IPS DF 19.7 (cell line): ENCODE measurements around the gene SFTPA1.
"Not testable (repeated sequence)": the region's sequence is repeated elsewhere in the genome, so short reads cannot be mapped to it uniquely, and the experiment has no call there.

ENCODE experiments used
- DNase-seq: peaks from one replicate; pipeline ENCODE4 v3.0.0-alpha.2; 2013; ENCODE audit warnings: low read depth, low spot score

The SFTPA1 gene

DNA sequence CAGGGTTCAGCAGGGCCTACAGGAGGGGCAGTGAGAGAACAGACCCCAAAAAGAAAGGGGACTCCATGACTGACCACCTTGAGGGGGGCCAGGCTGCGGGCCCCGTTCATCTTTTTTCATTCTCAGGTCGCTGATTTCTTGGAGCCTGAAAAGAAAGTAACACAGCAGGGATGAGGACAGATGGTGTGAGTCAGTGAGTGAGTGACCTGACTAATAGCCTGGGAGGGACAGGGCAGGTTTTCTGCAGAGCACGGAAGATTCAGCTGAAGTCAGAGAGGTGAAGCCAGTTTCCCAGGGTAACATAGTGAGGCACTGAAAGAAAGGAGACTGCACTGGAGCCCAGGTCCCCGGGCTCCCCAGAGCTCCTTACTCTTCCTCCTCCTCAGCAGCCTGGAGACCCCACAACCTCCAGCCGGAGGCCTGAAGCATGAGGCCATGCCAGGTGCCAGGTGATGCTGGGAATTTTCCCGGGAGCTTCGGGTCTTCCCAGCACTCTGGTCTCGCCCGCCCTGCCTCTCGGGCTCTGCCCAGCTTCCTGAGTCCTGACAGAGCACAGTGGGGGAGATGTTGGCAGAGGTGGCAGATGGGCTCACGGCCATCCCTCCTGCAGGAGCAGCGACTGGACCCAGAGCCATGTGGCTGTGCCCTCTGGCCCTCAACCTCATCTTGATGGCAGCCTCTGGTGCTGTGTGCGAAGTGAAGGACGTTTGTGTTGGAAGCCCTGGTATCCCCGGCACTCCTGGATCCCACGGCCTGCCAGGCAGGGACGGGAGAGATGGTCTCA is 646 bp downstream of the SFTPA1 start:
- not testable (repeated sequence) for DNase-seq

DNA sequence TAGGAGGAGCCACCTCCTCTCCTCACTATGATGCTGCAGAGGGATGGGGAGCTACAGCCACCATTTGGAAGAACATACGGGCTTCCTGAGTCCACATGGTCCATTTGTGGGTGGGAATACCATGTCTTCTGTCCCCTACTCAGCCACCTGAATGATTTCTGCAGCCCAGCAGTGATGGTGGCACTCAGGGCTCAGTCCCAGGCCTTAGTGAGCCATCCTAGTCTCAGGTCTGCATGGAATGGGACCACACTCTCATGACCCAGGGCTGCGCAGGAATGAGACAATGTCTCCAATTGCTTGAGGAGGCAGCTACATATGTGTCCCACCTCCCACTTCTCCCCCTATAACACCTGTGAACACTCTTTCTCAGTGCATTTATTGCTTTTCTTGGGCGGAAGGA is 4.8 kb downstream of the SFTPA1 start:
- no peak for DNase-seq

DNA sequence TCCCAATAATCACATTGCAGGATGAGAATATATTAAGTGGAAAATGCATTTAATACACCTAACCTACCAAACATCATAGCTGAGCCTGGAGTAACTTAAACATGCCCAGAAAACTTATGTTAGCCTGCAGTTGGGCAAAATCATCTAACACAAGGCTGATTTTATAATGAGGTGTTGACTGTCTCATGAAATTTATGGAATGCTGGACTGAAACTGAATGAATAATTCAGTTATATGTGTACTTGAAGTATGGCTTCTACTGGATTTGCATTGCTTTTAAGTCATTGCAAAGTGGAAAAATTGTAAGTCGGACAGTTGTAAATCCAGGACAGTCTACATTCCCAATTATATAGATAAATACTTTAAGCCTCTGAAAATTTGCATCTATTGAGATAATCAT is 5.4 kb downstream of the SFTPA1 start:
- no peak for DNase-seq

DNA sequence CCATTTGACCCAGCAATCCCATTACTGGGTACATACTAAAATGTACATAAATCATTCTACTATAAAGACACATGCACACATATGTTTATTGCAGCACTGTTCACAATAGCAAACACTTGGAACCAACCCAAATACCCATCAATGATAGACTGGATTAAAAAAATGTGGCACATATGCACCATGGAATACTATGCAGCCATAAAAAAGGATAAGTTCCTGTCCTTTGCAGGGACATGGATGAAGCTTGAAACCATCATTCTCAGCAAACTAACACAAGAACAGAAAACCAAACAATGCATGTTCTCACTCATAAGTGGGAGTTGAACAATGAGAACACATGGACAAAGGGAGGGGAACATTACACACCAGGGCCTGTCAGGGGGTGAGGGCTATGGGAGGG is 12.9 kb downstream of the SFTPA1 start:
- not testable (repeated sequence) for DNase-seq

DNA sequence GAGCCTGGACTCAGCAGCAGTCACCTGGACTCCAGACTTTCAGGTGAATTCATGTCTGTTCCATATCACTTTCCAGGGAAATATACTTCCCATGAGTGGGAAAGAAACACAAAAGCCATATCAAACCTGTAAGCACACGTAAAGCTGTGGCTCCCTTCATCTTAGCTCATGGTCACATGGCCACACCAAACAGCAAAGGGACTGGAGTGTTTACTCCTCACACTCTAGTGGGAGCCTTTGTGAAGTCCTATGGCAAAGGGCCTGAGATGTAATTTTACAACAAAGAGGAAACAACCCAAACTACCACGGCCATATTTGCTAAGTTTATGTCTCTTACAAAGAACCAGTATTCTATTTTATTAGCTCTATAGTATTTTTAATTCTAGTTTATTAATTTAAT is 16.3 kb downstream of the SFTPA1 start:
- no peak for DNase-seq

DNA sequence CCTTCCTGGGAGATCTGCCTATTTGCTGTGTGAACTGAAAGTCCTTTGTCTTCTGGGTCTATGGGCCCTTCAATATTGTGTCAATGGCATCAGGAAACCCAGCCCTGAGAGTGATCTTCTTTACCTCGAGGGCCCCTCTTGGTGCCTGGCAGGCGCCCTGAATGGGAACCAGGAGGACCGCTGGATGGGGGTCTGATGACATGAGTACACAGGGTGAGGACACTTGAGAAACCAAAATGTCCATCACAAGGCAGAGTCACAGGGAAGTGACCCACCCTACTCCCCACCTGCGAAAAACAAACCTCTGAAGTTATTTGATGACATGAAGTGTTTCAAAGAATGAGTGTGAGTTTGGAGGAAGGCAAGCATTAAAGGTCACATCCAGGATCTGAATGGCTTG is 17.3 kb downstream of the SFTPA1 start:
- no peak for DNase-seq

DNA sequence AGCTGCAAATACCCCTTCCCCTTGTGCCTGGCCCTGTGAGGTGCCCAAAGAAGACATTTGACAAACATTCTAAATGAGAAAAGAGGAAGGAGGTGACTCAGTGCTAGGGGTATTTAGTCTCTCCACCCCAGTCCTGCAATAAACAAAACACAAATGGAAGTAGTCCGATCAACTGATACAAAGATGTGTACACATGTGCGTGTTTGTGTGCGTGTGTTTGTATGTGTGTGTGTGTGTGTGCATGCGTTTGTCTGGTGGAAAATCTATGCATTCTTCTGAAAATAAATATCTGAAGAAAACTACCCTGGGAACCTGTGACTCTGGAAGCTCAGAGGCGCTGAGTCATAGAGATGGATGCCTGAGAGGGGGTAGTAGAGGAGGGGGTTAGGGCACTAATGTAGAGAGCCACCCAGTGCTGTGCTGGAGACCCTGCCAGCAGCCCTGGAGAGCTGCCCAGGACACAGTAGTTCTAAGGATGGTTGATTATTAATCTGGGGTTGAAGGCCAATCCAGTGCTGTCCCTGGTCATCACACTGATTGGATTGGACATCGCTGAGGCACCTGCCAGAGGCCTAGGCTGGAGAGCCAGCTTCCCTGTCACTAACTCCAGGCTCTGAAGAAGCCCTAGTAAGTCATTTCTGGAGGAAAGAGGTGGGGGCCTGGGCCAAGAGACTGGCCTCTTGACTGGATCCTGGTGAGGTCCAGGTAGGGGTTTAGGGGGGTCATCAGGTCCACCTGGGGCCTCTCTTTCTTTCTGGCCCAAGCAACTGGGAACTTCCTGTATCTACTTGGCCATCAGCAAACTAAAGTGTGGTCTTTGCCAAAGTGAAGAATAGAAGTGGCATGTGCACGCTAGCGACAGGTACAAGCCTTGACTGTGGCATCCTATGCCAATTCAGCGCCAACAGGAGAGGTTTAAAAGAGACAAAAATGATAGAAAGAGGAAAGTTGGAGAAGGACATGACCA is 18.5 kb downstream of the SFTPA1 start:
- no peak for DNase-seq

DNA sequence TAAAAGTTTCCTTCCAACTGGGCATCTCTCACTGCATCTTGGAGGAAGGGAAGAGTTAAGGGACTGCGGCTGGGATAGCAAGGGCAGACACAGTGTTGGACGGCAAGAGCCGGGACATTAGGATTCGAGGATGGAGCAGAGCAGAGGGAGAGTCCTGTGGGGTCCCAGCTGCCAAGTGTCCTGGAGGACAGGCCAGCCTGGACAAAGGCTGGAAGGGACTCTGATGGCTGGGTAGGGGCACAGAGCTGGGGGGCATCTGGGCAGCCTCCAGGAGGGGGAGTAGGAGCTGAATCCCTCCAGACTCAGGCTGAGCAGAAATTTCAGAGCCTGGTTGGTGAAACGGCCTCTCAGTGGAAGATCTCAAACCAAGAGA is 19.2 kb downstream of the SFTPA1 start:
- no peak for DNase-seq

DNA sequence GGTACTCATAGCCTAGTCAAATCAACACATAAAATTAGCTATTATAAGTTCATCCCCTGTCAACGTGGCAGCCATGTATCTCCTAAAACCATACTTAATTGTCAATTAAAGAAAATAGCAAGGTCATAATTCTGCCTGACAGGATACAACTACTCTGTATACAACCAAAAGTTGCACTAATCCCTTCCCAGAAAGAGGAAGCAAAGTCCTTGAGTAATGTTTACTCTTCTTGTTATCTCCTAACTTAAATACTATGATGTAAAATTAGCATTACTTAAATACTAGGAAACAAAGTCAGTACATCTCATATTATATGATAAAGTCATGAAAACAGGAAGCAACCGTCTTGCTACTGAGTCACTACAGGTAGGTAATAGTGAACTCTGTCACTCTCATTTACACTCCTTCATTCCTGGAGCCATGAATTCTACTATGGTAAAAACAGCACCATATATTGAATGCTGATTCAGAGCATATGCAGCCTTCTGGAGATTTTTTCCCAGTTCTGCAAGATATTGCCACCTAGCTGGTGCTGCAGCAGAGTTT is 26.0 kb downstream of the SFTPA1 start:
- not testable (repeated sequence) for DNase-seq

DNA sequence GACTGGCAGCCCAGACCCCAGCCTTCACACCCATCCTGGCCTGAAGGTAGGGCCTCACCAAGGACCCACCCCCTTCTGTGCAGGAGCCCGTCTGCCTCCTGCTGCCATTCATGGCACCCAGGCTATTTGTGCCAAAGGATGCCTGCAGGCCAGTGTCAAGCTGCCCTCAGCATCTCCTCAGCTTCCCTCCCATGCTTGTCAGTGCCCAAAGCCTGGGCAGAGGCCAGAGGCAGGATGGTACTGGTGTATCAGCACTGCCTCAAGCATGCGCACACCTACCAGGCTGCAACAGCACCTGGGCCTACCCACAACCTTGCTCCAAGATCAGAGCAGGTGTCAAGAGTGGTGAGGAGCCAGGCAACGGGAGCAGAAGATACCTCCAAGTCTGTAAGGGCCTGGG is 27.6 kb downstream of the SFTPA1 start:
- no peak for DNase-seq

DNA sequence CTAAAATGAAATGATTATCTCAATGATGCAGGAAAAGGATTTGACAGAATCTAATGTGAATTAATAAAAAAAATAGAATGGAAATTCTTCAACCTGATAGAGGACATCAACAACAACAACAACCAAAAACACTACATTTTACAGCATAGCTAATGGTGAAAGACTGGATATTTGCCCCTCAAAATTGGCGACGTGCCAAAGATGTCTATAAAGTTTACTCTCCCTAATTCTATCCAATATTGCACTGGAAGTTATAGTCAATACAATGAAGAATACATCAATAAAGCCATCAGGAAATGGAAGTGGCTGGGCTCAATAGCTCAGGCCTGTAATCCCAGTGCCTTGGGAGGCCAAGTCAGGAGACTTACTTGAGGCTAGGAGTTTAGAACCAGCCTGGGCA is 42.0 kb downstream of the SFTPA1 start:
- not testable (repeated sequence) for DNase-seq

DNA sequence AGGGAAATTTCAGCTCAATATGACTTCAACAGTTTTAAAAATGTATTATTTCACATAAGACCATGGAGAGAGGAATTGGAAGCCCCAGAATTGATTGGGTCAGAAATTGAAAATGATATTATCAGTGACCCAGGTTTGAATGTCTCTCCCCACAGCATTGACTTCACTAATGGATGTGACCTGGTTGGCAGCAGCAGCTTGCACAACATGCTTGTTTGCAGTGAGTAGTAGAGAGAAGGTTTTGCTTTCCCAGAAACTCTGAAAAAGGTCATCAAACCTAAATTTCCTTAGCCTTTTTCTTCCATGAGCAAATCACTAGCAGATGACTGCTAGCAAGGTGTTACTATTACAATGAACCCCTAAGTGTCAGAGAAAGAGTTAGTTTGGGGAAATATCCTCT is 52.5 kb downstream of the SFTPA1 start:
- DNase-seq: not testable (repeated sequence)

DNA sequence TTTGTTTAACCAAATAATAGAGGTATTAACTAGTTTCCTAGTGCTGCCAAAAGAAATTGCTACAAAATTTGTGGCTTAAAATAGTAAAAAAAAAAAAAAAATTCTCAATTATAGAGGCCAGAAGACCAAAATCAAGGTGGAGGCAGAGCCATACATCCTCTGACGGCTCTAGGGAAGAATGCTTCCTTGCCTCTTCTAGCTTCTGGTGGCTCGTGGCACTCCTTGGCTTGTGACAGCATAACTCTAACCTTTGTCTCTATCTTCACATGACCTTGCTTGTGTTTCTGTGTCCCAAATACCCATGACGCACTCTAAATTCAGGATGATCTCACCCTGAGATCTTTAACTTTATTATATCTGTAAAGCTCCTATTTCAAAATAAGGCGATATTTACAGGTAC is 53.9 kb downstream of the SFTPA1 start:
- not testable (repeated sequence) for DNase-seq
